PC-9 (cell line): ENCODE results near the gene LMAN1. TPM values are rescaled to one million over a fixed set of nuclear protein-coding genes. Genes with fewer than 3 reads are reported as not detected.

Experiments used
- BruUV-seq: library from RNA; stranded (reverse); fragments of 400-500 nt; replicated peaks from 2 replicates; lab custom pipeline; 2021; lab: Mats Ljungman, UMichigan
- CTCF ChIA-PET: fragments of 300-600 bp; sonication (Branson Sonifier 250); formaldehyde crosslinking; loops from one replicate; lab custom pipeline; 2022; ENCODE audit warnings: antibody characterized with exemption; lab: Charles Lee
- POLR2A ChIA-PET: fragments of 300-600 bp; sonication (Branson Sonifier 250); formaldehyde crosslinking; loops from one replicate; lab custom pipeline; 2022; ENCODE audit warnings: antibody characterized with exemption; ENCODE audit not compliant: unreplicated experiment; lab: Charles Lee
- DNase-seq, 2 experiments: peaks; one replicate each; pipeline versions ENCODE4 v3.0.0 to v3.0.0-alpha.2; 2015 to 2022; ENCODE audit warnings: mixed read lengths in 1 of 2
- H2AFZ ChIP-seq: fragments of 200-600 bp; sonication (generic); 2 replicates; pipeline ENCODE4 v1.8.1; 2017; ENCODE audit warnings: antibody characterized with exemption
- H3F3A ChIP-seq: fragments of 200-600 bp; sonication (generic); 2 replicates; pipeline ENCODE4 v1.8.1; 2017; ENCODE audit warnings: antibody characterized with exemption, mild to moderate bottlenecking, low read depth; ENCODE audit not compliant: insufficient read depth
- H3K27ac ChIP-seq: fragments of 200-600 bp; sonication (generic); 2 replicates; pipeline ENCODE4 v1.6.1; 2016; ENCODE audit warnings: mixed run types
- H3K27me3 ChIP-seq: fragments of 200-600 bp; sonication (generic); 2 replicates; pipeline ENCODE4 v1.6.1; 2016; ENCODE audit warnings: low read depth, mixed run types; ENCODE audit not compliant: insufficient read depth
- H3K36me3 ChIP-seq: fragments of 200-600 bp; sonication (generic); 2 replicates; pipeline ENCODE4 v1.6.1; 2016; ENCODE audit warnings: low read depth, mixed run types
- H3K4me1 ChIP-seq: fragments of 200-600 bp; sonication (generic); replicated peaks from 2 replicates; pipeline ENCODE4 v1.6.1; 2016; ENCODE audit warnings: mixed run types; ENCODE audit not compliant: insufficient read depth
- H3K4me2 ChIP-seq: fragments of 200-600 bp; sonication (generic); 2 replicates; pipeline ENCODE4 v1.6.1; 2017; ENCODE audit warnings: mixed run types
- H3K4me3 ChIP-seq: fragments of 200-600 bp; sonication (generic); 2 replicates; pipeline ENCODE4 v1.6.1; 2016; ENCODE audit warnings: mixed run types
- H3K79me2 ChIP-seq: fragments of 200-600 bp; sonication (generic); 2 replicates; pipeline ENCODE4 v1.6.1; 2017; ENCODE audit warnings: low read depth, mixed run types
- H3K9me2 ChIP-seq: fragments of 200-600 bp; sonication (generic); 2 replicates; pipeline ENCODE4 v1.8.1; 2017; ENCODE audit warnings: mild to moderate bottlenecking; ENCODE audit not compliant: insufficient read depth
- H3K9me3 ChIP-seq: fragments of 200-600 bp; sonication (generic); 2 replicates; pipeline ENCODE4 v1.8.1; 2016; ENCODE audit warnings: low read depth; ENCODE audit not compliant: insufficient read depth
- H4K20me1 ChIP-seq: fragments of 200-600 bp; sonication (generic); 2 replicates; pipeline ENCODE4 v1.8.1; 2017; ENCODE audit not compliant: insufficient read depth
- CTCF ChIP-seq: fragments of 200-600 bp; sonication (generic); conservative IDR thresholded peaks from 2 replicates; pipeline ENCODE4 v1.6.1; 2017; ENCODE audit warnings: mixed run types, antibody characterized with exemption, mild to moderate bottlenecking, moderate library complexity
- EZH2 ChIP-seq: fragments of 200-600 bp; sonication (generic); IDR thresholded peaks from 2 replicates; pipeline ENCODE4 v1.8.0; 2017; ENCODE audit warnings: antibody characterized with exemption, low read depth
- intact Hi-C: fragments of 100-400 bp; cut with micrococcal nuclease; formaldehyde crosslinking; loops from one replicate; pipeline ENCODE4 v1.10.0; 2022; ENCODE audit not compliant: unreplicated experiment
- total RNA-seq: library from RNA; stranded (reverse); gene quantifications from 2 replicates; pipeline ENCODE4 v1.2.3, GENCODE V29; 2021

The LMAN1 gene
- total RNA-seq, 1 experiment from 2014 or later, result 77.3 TPM

GRCh38 chr18:59332986-59333385 is 26.1 kb downstream of the LMAN1 start:
- no peak overlapping the region for H3K4me3 ChIP-seq
- intact Hi-C loops, result no loop called here
- H2AFZ ChIP-seq, result no peak overlapping the region
- H3K27me3 ChIP-seq, result no peaks in the 10 kb centered on the region
- ChIA-PET CTCF (no interaction called here), POLR2A (no interaction called here)
- BruUV-seq, result no TSS peak
- no peak overlapping the region for H3K27ac ChIP-seq
- peaks cover 52% of the 10 kb centered on the region for H3K36me3 ChIP-seq
- H3K9me3 ChIP-seq, result no peaks in the 10 kb centered on the region
- H3K4me2 ChIP-seq, result no peak overlapping the region
- H3K4me1 ChIP-seq, result no peaks in the 10 kb centered on the region
- no peaks in the 10 kb centered on the region for H3K9me2 ChIP-seq
- H3K79me2 ChIP-seq, result no peaks in the 10 kb centered on the region
- TF ChIP-seq EZH2 (no peak), CTCF (no peak)
- peaks cover 5% of the 10 kb centered on the region; the same call in 1 of the 2 replicates for H4K20me1 ChIP-seq
- DNase-seq, result no peak
- H3F3A ChIP-seq, result no peaks in the 10 kb centered on the region; the same call in 1 of the 2 replicates

GRCh38 chr18:59328683-59329082 is 30.4 kb downstream of the LMAN1 start:
- no TSS peak for BruUV-seq
- Histone ChIP-seq H3K27me3 (no peaks in the 10 kb centered on the region), H3K4me3 (no peak overlapping the region), H3K27ac (no peak overlapping the region), H2AFZ (no peak overlapping the region), H3K9me2 (no peaks in the 10 kb centered on the region), H3K4me2 (no peak overlapping the region), H3K9me3 (no peaks in the 10 kb centered on the region), H3K36me3 (peaks cover 38% of the 10 kb centered on the region), H3K4me1 (no peaks in the 10 kb centered on the region), H4K20me1 (0 out of 2 replicates have a peak, but pooled peaks cover 5% of the 10 kb centered on the region), H3F3A (no peaks in the 10 kb centered on the region; the same call in 1 of the 2 replicates), H3K79me2 (no peaks in the 10 kb centered on the region)
- intact Hi-C loops, result no loop called here
- CTCF ChIA-PET, result no interaction called here
- POLR2A ChIA-PET, result interaction anchor here (0.6 kb wide), 1 partner anchor 9 kb away, joined by 3 read pairs; no protein-coding TSS in a partner anchor
- no peak for DNase-seq
- TF ChIP-seq CTCF, result no peak

- H3K79me2 ChIP-seq, result no peaks in the 10 kb centered on the region
- ChIA-PET POLR2A (interaction anchor here (0.5 kb wide), 1 partner anchor 26 kb away, joined by 3 read pairs; no protein-coding TSS in a partner anchor), CTCF (no interaction called here)
- H3F3A ChIP-seq, result no peaks in the 10 kb centered on the region; the same call in 1 of the 2 replicates
- no peaks in the 10 kb centered on the region for H4K20me1 ChIP-seq
- no peak overlapping the region for H3K4me3 ChIP-seq
- H3K9me2 ChIP-seq, result no peaks in the 10 kb centered on the region
- H3K4me1 ChIP-seq, result no peaks in the 10 kb centered on the region
- no peak for DNase-seq
- no peaks in the 10 kb centered on the region for H3K27me3 ChIP-seq
- H3K4me2 ChIP-seq, result no peak overlapping the region
- intact Hi-C loops, result no loop called here
- TF ChIP-seq CTCF (no peak), EZH2 (no peak)
- no peak overlapping the region for H3K27ac ChIP-seq
- H2AFZ ChIP-seq, result no peak overlapping the region
- H3K36me3 ChIP-seq, result peaks cover 21% of the 10 kb centered on the region
- H3K9me3 ChIP-seq, result no peaks in the 10 kb centered on the region
- BruUV-seq, result no TSS peak
These were observed 33.1 kb downstream of the LMAN1 start for GRCh38 chr18:59325965-59326364.
